Measurements from ENCODE around the gene TLNRD1.
A peak's percentile ranks its signal among the peaks of the same experiment; 100 is the strongest.
"Not testable (repeated sequence)": the region's sequence is repeated elsewhere in the genome, so short reads cannot be mapped to it uniquely, and the experiment has no call there.

The TLNRD1 gene

DNA sequence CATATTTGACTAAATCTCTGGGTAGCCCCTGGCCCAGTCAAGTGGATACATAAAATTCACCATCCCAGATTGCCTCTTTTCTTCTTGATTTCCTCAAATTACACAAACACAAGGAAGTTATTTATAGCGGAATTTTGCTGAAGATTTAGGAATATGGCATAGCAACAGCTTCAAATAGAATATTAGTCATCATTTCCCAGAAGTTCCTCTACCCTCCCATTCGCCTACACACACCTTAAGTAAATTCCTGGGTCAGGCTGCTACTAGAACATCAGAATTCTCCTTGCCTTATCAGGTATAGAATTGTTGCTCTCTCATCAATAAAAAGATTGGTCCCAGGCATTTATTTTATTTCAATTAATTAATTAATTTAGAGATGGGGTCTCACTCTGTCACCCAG lies 42.7 kb upstream of the TLNRD1 start:
- DNase-seq (ENCODE audit: low spot score) = no peak
- Histone ChIP-seq H3K4me3 (no peak overlapping the region), H3K27ac (no peak overlapping the region)
- TF ChIP-seq, protein P1, sequence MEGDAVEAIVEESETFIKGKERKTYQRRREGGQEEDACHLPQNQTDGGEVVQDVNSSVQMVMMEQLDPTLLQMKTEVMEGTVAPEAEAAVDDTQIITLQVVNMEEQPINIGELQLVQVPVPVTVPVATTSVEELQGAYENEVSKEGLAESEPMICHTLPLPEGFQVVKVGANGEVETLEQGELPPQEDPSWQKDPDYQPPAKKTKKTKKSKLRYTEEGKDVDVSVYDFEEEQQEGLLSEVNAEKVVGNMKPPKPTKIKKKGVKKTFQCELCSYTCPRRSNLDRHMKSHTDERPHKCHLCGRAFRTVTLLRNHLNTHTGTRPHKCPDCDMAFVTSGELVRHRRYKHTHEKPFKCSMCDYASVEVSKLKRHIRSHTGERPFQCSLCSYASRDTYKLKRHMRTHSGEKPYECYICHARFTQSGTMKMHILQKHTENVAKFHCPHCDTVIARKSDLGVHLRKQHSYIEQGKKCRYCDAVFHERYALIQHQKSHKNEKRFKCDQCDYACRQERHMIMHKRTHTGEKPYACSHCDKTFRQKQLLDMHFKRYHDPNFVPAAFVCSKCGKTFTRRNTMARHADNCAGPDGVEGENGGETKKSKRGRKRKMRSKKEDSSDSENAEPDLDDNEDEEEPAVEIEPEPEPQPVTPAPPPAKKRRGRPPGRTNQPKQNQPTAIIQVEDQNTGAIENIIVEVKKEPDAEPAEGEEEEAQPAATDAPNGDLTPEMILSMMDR (IDR thresholded peaks at IDR 0.05) = no peak

DNA sequence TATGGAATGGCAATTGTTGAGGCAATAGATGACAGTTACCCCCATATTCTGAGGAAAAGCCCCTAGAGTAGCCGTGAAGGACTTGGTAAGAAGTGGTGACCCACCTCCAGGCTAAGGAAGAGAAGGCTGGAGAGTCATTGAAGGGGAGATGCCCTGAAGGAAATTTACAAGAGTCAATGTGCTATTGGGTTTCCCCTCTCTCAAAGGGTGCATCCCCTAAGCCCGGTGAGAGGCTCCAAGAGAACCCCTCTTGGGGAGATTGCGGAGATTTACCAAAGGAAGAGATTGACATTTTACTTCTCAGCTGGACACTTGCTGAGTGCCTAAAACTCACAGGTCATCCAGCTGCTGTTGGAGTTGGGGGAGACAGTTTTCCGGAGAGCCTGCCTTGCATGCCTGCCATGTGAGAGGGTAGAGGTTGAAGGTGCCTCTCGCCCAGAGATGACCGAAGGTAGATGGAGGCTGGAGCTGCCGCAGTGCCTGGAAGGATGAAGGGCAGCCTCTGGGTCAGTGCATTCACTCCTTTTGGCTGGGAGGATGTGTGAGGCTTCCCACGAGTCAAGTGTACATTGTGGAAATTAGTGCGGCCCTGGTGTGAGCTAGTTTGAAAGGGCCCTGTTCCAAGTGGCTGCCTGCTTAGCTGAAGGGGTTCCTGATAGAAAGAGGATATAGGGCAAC lies 41.8 kb upstream of the TLNRD1 start:
- Histone ChIP-seq H3K27ac (no peak overlapping the region), H3K4me3 (no peak overlapping the region)
- DNase-seq (ENCODE audit: low spot score) = no peak
- TF ChIP-seq, protein P1 (IDR thresholded peaks at IDR 0.05) = no peak

DNA sequence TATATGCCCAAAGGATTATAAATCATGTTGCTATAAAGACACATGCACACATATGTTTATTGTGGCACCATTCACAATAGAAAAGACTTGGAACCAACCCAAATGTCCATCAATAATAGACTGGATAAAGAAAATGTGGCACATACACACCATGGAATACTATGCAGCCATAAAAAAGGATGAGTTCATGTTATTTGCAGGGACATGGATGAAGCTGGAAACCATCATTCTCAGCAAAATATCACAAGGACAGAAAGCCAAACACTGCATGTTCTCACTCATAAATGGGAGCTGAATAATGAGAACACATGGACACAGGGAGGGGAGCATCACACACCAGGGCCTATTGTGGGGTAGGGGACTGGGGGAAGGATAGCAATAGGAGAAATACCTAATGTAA lies 35.3 kb upstream of the TLNRD1 start:
- H3K4me3 ChIP-seq; H3K27ac ChIP-seq; DNase-seq (ENCODE audit: low spot score): not testable (repeated sequence)

DNA sequence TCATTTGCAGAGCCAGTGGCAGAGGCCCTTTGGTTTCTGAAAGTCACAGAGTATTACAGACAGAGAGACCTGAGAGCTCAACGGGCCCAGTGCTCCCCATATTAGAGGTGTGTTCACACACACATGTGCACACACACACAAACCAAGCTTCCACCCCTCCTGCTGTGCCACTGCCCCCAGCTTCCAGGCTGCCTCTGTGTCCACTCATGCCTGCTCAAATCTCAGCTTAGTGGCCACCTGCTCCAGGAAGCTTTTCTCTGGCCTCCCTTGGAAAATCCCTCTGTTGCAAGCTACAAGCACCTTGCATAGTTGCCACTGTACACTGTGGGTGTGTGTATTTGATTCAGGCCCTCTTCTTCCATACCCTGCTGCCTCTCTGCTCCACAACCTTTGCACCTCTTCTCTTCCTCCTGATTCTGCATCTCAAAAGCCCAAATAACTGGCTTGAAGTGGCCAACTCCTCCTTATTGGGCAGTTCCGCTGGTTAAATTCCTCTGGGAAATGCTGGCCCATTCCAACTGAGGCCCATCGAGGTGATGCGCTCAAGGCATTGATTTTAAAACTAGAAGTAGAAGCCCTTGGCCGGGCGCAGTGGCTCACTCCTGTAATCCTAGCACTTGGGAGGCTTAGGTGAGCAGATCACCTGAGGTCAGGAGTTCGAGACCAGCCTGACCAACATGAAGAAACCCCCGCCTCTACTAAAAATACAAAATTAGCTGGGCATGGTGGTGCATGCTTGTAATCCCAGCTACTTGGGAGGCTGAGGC lies 34.1 kb upstream of the TLNRD1 start:
- peak; percentile 38 for DNase-seq (ENCODE audit: low spot score)
- TF ChIP-seq, protein P1 (IDR thresholded peaks at IDR 0.05) = no peak

DNA sequence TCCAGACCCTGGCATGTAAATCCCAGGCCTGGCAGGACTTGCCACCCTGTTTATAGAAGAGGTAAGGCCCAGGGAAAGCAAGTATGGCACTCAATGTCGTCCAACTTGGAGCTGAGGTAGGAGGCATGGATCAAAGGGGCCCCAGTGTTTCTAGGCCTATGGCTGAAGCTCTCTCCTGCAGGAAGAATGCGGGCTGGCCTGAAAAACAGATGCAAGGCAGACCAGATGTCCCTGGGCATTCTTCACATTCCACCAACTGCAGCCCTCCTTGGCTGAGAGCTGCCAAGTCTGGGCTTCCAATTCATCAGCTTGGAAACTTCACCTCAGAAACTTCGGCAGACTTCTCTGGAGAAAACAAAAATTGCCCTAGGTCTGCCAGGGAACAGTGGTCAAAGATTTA lies 33.3 kb upstream of the TLNRD1 start:
- TF ChIP-seq, protein P1 (IDR thresholded peaks at IDR 0.05) = no peak
- H3K4me3 ChIP-seq = no peak overlapping the region
- H3K27ac ChIP-seq = no peak overlapping the region
- peak; percentile 49 for DNase-seq (ENCODE audit: low spot score)

More for the DNA sequence above, 34.1 kb upstream of the TLNRD1 start:
- Histone ChIP-seq H3K27ac (no peak overlapping the region), H3K4me3 (no peak overlapping the region)

DNA sequence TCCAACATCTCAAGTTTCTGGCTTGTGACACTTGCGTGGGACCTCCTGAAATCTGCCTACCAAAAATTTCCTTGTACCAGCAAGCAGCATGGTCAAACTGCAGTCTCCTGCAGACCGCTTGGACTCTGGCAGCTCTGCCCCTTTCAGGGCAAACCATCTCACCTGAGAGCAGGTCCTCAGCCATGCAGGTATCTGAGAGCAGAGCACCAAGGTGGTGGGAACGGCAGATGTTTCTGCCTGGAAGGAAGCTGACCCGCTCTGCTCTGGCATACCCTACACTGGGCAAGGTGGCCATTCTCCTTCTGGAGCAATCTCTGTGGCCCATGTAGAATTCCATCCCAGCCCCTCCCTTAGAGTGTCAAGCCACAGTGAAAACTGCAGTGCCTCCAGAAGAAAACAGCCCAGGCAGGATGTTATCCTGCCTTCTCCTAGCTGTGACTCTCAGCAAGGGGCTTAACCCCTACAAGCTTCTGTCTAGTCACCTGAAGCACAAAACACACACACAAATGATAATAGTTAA lies 32.7 kb upstream of the TLNRD1 start:
- DNase-seq (ENCODE audit: low spot score) = peak; percentile 43
- Histone ChIP-seq H3K4me3 (no peak overlapping the region), H3K27ac (no peak overlapping the region)
- TF ChIP-seq, protein P1 (IDR thresholded peaks at IDR 0.05) = no peak

DNA sequence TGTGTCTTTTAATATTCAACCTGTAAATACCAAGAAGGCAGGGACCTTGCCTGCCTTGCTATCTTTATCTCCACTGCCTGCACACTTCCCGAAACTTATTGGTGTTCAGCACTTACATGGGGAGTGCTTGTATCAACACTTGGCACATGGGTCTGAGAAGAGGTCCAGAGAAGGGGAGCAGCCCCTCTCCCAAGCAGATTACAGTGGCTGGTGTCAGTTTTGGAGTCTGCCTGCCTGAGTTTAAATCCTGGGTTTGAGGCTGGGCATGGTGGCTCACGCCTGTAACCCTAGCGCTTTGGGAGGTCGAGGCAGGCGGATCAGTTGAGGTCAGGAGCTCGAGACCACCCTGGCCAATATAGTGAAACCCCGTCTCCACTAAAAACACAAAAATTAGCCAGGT lies 31.4 kb upstream of the TLNRD1 start:
- TF ChIP-seq, protein P1 (IDR thresholded peaks at IDR 0.05) = no peak
- Histone ChIP-seq H3K4me3 (no peak overlapping the region), H3K27ac (no peak overlapping the region)
- DNase-seq (ENCODE audit: low spot score) = peak; percentile 29

All from coronary artery (tissue), 2 donors.